Stimulated activated CD8-positive, alpha-beta memory T cell treated with anti-CD3 and anti-CD28 coated beads, Interleukin-4, amount 100 ng/mL, for 24 hours (primary cell): Measurements from ENCODE around the gene DNAJC4.

Experiments
- DNase-seq: peaks from one replicate; pipeline ENCODE4 v3.0.0-alpha.2; 2020; ENCODE audit warnings: low read depth

Gene DNAJC4

GRCh38 chr11:64230171-64230984 lies at the start of gene DNAJC4:
DNAJC4 (plus strand) TSS chr11:64230548; CDS start chr11:64230855, 307 bp downstream.
- peak; percentile 79 for DNase-seq

GRCh38 chr11:64180891-64181290 lies 49.5 kb upstream of the DNAJC4 start:
- DNase-seq: no peak

- no peak for DNase-seq
Observed at GRCh38 chr11:64181506-64182411, 48.6 kb upstream of the DNAJC4 start.

- no peak for DNase-seq
Observed at GRCh38 chr11:64183890-64184289, 46.5 kb upstream of the DNAJC4 start.

GRCh38 chr11:64185175-64185692 lies 45.1 kb upstream of the DNAJC4 start:
- no peak for DNase-seq

- DNase-seq: peak; percentile 99
Observed at GRCh38 chr11:64185693-64186491, 44.5 kb upstream of the DNAJC4 start, which contains the start of gene STIP1. STIP1 (plus strand) TSS chr11:64186171; CDS start chr11:64186262, 91 bp downstream.

GRCh38 chr11:64186492-64187165 lies 43.7 kb upstream of the DNAJC4 start:
- DNase-seq: no peak

- DNase-seq: no peak
Observed at GRCh38 chr11:64192434-64192833, 37.9 kb upstream of the DNAJC4 start.

GRCh38 chr11:64196626-64197025 lies 33.7 kb upstream of the DNAJC4 start:
- DNase-seq: no peak

- no peak for DNase-seq
Observed at GRCh38 chr11:64198511-64198910, 31.8 kb upstream of the DNAJC4 start.

GRCh38 chr11:64201543-64201942 lies 28.8 kb upstream of the DNAJC4 start:
- DNase-seq: no peak

GRCh38 chr11:64202992-64203391 lies 27.4 kb upstream of the DNAJC4 start:
- DNase-seq: no peak

GRCh38 chr11:64203421-64204079 lies 26.8 kb upstream of the DNAJC4 start:
- DNase-seq: no peak

- DNase-seq: no peak
Observed at GRCh38 chr11:64204080-64204440, 26.3 kb upstream of the DNAJC4 start.

GRCh38 chr11:64204464-64204989 lies 25.8 kb upstream of the DNAJC4 start:
- DNase-seq: peak; percentile 59

GRCh38 chr11:64206457-64207255 lies 23.7 kb upstream of the DNAJC4 start, which contains the start of gene FERMT3:
FERMT3 (plus strand) TSS chr11:64206721; CDS start chr11:64207365, 644 bp downstream.
- peak; percentile 77 for DNase-seq

- DNase-seq: peak; percentile 81
Observed at GRCh38 chr11:64207256-64208085, 22.9 kb upstream of the DNAJC4 start.

GRCh38 chr11:64208086-64208795 lies 22.1 kb upstream of the DNAJC4 start:
- no peak for DNase-seq
